COLO829 (cell line): ENCODE results near the gene AQP12B.
"Not testable (repeated sequence)": the region's sequence is repeated elsewhere in the genome, so short reads cannot be mapped to it uniquely, and the experiment has no call there.

Experiments
- DNase-seq: peaks from one replicate; pipeline ENCODE4 v3.0.0; 2012; ENCODE audit warnings: low spot score

AQP12B gene, protein sequence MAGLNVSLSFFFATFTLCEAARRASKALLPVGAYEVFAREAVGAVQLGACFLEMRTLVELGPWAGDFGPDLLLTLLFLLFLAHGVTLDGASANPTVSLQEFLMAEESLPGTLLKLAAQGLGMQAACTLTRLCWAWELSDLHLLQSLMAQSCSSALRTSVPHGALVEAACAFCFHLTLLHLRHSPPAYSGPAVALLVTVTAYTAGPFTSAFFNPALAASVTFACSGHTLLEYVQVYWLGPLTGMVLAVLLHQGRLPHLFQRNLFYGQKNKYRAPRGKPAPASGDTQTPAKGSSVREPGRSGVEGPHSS

GRCh38 chr2:240682431-240683224 is at the start of gene AQP12B:
TSS of gene AQP12B (minus strand) at chr2:240682885. CDS start at chr2:240682837, 48 bp downstream.
- not testable (repeated sequence) for DNase-seq

GRCh38 chr2:240732184-240732583 is 49.5 kb upstream of the AQP12B start:
- DNase-seq = no peak

DNA sequence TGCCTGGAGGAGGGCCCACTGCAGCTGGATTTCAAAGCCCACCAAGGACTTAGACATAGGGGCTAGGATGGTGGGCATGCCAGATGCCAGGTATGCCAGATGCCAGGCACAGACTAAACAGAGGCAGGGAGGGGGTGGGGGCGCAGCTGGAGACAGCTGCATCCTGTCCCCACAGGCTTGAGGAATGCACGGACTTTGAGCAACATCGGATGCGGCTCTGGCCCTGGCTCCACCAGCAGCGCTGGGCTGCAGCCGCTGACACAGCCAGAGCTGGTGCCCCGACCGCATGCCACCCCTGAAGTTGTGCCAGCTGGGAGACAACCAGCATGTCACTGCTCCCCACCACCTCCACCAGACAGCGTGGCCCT is 48.5 kb upstream of the AQP12B start:
- DNase-seq = no peak

DNA sequence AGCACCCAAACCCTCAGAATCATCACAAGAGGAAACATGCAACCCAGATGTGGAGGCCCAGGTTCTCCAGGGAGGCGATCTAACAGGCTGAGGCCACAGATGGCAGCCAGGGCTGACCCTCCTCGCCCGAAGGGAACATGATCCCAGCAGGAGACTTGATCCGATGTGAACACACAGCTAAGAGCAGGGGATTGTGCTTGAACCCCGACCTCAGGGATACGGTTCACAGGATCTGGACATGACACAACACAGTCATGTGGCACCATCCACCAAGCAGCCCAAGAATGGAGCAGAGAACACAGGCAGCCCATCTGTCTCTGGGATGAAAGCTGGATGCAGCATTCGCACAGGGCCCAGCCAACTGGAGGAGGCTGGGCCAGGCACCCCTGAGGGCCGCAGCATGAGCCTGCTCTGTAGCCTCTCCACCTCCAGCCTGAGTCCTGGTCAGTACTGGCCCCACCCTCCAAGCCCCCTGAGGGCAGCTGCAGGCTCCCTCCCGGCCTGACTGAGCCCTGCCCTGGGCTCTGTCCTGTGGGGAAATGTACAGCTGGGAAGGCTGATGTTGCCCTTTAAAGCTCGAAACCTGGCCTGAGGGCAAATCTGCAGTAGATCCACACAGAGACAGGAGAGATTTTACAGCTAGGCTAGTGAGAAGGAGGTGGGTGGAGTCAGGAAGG is 48.0 kb upstream of the AQP12B start:
- DNase-seq = no peak

DNA sequence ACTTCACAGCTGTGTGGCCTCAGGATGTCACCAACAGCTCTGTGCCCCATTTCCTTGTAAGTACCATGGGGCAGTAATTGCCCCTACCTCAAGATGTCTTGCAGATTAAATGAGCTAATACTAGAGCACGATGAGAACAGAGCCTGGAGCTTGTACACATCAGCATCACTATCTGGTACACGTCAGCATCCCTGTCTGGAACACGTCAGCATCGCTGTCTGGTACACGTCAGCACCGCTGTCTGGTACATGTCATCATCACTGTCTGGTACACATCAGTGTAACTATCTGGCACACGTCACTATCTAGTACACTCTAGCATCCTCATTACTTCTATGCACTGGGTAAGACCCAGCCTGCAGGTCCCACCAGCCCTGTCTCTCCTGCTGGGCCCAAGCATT is 46.1 kb upstream of the AQP12B start:
- no peak for DNase-seq

- no peak for DNase-seq
These were observed 45.7 kb upstream of the AQP12B start for GRCh38 chr2:240728361-240728760.

- no peak for DNase-seq
These were observed 45.2 kb upstream of the AQP12B start for GRCh38 chr2:240727913-240728312.

- no peak for DNase-seq
These were observed 44.8 kb upstream of the AQP12B start for GRCh38 chr2:240727439-240727838.

DNA sequence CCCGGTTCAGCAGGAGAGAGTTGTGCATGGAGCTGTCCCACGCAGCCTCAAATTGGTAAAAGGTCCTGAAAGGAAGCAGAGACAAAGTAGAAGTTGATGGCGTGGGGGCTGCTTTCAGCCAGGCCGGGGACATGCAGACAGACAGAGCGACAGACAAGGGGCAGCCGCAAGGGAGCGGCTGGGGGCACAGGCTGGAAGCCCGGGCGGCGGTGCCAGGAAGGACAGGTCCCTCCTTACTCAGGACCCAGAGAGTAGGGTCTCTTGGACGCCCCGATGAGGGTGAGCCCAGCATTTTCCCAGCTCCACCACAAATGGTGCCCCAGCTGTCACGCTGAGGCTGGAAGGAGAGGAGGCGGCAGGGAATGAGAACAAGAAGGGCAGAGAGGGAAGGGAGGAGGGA is 44.2 kb upstream of the AQP12B start:
- DNase-seq = no peak

DNA sequence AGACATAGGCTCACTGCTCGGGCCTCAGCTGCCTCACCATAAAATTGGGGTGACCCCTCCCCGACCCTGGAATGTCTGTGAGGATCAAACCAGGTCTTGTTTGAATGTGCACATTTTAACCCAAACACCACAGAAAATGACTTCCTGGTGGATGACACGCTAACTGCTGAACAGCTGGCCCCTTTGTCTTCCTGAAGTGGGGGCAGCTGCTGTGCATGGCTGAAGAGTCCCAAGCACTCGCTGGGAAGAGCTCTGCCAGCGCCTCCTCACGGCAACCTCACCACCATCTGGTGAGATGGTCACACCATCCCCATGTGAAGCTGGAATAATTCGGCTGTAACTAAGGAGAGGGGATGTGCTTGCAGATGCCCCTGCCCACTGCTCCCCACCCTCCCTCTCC is 43.0 kb upstream of the AQP12B start:
- no peak for DNase-seq

- DNase-seq = no peak
These were observed 42.6 kb upstream of the AQP12B start for GRCh38 chr2:240725266-240725665.

DNA sequence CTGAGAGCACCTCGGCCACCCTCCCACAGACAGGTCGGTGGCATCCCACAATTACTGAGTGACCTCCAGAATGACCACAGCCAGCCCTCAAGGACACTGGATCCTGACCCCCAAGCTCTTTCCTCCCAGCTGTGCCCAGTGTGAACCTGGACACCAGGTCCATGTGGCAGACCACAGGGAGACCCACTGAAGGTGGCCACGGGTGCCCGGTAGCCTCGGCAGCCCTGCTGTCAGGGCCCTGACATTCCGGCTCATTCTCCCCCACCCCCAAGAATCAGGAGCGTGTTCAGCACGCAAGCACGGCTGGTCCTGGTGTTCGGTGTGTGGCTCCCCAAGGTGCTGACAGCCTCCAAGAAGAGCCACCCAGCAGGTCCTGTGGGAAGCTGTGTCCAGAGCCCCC is 41.7 kb upstream of the AQP12B start:
- DNase-seq = no peak

DNA sequence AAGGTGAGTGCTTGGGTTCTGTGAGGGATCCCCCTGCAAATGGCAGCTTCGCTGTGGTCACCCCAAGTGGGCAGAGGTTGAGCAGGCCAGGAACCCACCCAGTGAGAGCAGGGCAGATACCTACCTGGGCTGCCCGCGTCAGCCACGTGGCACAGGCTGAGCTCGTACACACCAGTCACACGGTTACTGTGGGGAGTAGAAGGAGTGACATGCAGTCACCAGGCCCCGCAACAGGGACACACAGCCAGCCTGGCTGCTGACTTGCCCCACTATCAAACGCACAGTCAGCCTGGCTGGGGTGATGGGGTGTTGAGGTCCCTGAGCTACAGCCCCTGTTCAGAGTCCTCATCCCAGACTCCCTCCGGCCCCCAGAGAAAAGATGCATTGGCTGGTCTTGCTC is 41.2 kb upstream of the AQP12B start:
- DNase-seq = no peak

DNA sequence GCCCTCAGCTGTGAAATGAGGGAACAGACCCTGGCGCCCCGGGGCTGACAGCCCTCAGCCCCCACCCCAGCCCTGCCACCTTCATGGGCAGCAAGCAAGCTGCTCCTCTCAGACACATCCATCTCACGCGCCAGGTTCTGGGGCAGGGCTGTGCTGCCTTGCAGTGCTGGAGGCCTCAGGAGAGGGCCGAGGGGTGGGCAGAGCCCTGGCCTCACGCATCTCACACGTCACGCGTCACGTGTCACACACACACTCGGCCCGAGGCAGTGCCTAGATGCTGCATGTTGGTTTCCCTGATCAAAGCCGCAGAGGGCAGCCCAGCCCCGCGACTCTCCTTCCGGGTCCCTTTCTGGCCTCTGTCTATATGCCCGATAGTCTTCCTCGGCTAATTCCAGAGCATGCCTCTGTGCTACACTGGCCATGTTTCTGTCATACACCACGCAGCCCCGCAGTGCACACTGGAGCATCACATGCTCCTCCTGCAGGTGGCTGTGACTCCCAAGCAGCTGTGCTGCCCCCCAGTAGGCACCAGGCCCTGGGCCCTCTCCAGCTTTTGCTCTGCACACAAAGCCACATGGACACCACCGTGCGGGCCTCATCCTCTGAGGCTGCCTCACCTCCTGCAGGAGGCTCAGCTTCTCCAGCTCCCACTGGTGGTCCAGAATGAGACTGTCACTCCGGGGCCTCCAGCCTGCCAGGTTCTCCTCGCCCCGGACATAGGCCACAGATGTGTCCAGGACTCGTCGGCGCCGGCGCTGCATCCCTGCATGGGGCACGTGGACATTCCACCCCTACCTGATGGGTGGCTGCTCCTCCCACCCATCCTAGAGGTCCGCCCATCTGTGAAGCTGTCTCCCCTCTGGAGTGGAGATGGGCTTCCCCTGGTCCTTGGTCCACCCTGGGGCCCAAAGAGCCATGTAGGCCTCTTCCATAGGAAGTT is 40.4 kb upstream of the AQP12B start:
- no peak for DNase-seq

- DNase-seq = no peak
These were observed 39.7 kb upstream of the AQP12B start for GRCh38 chr2:240722376-240722775.

- no peak for DNase-seq
These were observed 39.0 kb upstream of the AQP12B start for GRCh38 chr2:240721596-240722180.

DNA sequence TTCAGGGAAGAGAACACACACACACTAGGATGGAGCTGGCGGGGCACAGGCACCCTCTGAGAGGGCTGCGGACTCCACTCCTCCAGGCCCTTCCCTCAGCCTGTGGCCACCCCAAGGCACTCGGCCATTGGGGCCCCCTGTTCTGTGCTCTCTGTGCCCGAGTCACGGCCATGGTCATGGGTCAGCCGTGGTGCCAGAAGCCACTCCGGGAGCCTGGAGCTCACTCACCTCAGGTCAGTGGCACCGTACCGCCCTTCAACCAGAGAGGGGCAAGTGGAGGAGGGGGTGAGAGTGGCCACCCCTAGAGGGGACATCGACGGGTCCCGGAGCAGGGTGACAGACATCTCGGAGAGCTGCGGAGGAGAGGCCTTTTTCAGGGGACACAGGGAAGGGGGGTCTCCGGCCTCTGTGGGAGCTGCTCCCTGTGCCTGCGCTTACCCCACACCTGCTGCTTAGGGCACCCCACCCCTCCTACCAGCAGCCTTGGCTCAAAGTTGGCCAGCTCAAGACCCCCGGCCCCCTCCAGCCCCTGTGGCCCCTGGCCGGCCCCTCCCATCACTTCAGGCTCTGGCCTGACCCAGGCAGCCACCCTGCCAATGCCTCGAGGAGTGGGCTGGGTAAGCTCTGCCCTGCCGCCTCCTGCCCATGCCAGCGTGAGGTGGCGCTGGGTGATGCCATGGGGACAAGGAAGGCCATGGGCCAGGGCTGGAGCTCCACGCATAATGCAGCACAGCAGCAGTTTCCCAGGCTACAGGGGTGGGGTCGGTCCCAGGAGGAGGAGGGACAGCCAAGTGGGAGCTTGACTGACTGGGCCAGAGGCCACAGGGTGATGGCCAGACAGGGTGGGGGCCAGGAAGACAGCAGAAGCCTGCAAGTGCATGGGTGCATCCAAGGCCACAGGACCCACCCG is 38.3 kb upstream of the AQP12B start:
- DNase-seq = no peak

GRCh38 chr2:240719676-240720545 is 37.2 kb upstream of the AQP12B start:
- DNase-seq = no peak

DNA sequence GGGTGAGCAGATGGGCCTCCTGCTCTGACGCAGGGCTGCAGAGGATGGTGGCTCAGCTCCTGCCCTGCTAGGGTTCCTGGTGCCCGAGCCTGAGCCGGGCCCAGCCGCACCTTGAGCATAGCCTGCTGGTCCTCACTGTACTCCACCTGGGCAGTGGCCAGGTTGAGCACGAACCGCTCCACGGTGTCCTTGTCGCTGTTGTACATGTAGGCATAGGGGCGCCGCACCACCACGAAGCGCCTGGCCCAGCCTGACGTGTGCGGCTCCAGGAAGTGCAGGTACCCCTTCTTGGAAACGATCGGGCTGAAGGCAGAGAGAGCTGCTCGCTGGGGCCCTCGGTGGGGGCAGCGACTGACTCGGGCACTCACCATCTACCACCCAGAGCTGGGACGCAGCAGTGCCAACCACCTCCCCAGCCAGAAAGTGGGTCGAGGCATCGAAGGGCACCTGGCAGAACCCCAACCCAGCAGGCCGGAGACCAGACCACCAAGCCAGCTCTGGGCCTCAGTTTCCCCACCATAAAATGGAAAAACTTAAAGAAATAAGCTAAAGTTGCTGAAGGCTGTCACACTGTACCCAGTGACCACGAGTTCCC is 36.3 kb upstream of the AQP12B start:
- DNase-seq = no peak
